ENCODE measurements around the gene PLET1.

The PLET1 gene, protein sequence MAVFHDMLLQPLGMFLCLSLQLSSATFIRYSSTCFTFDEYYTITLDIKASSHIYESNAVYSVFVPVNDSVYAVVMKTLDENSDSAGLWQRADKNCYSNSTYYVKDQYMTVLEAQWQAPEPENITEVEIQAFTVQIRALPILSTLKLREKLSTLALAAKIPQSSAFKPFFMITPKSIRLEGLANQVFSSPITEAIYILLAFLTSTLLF

DNA sequence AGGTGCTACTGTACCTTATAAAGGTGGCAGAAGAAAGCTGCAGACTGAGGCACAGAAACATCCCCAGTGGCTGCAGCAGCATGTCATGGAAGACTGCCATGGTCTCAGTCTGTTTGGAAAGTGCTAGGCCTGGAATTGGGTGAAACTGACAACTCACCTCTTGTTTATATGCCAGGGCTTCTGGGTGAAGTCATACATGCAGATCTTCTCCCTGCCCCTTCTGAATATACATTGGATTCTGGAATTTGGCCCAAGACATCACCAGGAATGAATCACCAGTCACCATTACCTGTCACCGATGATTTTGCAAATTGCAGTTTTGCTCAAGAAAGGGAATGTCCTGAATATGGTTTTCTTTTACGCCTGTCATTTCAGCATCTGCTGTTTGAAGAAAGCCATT lies at the start of gene PLET1:
PLET1 (minus strand) TSS at position 371 of the 400 bp plus-strand sequence; CDS start at position 100, 271 bp downstream.
- DNase-seq, result no peak

DNA sequence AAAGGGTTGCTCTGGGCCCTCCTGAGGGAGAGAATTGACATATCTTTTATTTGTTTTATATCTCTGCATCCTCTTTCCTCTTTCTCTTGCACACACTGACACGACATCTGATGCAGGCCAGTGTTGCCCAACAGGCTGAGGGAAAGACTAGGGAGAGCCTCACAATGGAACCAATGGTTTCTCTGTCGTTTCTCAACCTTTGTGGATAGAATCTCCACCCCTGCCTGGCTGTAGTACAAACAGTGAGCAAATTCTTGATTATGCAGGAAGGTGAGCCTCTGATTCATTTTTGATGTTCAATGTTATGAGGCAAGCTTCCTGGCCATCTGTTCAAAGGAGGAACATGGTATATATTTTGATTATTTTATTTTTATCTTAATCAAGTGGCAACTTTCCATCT lies 49.8 kb upstream of the PLET1 start:
- DNase-seq, result no peak

DNA sequence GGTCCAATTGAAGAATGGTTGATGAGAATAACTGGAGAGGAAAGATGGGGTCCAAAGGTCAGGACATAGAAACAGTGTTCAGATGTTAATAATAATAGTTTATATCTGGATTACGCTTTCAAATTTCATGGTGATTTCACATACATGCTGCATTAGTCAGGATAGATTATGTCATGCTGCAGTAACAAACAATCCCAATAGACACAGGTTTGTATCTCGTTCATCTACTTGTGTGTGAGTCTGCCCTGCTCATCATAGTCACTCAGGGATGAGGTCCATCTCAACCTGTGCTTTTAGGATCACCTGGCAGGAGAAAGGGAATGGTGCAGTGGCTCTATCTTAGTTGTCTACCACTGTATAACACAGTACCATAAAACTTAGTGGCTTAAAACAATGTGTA lies 48.0 kb upstream of the PLET1 start:
- no peak for DNase-seq

DNA sequence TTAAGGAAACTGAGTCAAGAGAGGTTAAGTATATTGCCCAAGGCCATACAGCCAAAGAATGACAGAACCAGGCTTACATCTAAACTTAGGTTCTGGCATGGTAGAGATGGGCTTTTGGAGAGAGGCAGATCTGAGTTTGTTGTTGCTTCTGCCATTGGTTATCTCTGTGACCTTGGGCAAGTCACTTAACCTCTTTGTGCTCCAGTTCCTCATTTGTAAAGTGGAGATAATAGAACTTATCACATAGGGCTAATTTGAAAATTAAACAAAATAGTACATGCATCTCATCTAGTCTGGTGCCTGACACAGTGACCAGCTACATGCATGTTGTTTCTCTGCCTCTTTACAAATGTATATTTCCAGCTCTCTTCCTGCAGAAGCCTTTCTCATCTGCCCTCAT lies 47.0 kb upstream of the PLET1 start:
- DNase-seq, result no peak

DNA sequence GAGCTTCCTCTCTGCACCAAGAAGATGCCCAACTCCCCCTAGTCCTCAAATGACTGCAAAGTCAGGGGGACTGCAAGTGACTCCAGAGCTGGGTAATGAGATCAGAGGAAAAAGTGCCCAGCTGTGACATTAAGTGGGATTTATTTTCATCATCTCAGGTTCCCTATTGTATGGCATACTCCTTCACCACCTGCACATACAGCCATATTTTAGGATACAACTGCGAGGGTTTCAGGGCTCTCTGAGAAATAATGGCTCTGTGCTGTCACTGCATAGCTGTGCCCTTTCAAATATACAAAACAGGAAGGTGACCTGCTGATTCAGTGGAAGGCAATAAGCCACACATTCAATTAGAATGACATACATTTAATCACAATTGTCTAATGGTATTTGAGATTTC lies 45.6 kb upstream of the PLET1 start:
- no peak for DNase-seq

DNA sequence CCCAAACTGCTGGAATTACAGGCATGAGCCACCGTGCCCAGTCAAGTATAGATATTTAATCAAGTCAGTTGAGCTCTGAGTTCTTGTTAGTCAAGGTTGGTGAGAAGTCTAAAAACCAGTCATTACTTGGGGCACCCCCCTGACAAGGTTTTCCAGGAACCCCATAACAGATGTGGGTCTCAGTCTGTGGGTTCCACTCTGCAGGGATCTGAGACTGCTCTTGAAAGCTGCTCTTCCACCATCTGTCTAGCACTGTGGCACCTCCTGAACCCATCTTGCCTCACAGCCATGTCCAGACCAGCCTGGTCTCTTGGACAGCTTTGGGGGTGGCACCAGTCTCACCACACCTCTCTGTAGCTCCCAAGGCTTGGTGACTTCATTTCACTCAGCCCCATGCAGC lies 44.3 kb upstream of the PLET1 start:
- no peak for DNase-seq

DNA sequence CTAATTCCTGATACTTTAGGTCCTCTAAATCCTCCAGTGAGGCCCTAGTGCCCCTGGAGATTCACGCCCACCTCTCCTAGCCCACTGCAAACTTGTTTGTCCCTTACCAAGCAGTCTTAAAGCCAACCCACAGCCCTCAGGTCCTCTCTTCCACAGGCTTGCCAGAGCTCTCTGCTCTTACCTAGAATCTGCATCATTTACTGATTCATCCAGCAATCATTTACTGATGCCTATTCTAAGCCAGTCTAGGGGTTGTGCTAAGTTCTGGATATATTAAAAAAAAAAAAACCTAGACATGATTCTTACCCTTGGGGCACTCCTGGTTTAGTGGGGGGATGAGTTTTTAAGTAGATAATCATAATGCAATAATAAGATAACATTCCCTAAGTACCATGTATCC lies 43.0 kb upstream of the PLET1 start:
- DNase-seq, result no peak

DNA sequence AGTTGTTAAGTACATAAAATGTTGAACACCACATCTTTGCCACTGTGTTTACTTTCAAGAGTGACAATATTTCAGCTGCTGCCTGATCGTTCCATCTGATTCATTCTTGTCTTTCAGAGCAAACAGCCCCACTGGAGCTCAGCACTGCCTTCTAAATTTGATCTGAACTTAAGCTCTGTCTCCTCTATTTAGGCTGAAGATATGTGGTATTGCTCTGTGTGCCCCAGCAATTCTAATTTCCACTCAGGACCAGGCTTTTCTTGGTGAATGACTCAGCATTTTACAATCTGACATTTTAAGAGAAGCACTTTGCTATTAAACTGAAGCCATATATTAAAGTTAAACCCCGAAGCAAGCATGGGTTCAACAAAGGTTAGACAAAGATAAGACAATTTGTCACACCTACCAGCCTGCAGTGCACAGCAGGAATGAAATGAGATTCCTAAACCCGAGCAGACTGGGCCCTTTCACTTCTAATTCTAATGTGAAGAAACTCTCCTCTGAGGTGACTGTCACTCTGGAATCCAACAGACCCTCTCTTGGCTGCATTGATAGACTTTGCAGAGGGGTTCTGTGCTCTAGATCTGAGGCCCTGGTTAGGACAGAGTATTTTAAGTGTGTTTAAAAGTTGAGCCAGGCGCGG lies 41.7 kb upstream of the PLET1 start:
- DNase-seq, result no peak

DNA sequence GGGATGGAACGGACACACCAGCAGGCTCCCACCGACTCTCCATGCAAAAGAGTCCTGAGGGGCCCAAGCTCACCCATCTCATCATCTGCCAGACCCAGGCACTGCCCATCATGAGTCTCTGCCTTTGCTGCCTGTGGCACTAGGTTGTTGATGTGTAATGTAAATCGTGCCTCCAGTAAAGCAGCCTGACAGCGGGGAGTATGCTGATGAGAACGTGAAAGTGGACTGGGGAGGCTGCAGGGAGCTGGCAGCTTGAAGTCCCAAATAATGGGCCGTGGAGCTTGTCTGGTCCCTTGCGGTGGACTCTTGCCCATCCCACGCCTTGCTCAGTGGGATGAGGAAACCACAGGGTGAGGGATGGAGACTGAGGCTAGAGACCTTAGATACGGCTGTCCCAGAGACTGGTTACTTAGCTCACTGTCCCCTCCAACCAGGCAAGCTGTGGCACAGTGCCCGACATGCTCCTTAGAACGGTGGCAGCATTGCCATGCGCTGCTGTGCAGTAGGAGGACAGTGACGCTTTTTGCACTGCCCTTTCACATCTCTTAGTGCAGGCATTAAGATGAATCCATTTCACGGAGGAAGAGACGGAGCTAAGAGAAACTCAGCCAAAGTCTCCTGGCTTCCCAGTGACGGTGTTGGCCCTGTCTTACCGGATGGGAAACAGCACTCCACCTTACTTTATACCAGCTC lies 39.6 kb upstream of the PLET1 start:
- no peak for DNase-seq

DNA sequence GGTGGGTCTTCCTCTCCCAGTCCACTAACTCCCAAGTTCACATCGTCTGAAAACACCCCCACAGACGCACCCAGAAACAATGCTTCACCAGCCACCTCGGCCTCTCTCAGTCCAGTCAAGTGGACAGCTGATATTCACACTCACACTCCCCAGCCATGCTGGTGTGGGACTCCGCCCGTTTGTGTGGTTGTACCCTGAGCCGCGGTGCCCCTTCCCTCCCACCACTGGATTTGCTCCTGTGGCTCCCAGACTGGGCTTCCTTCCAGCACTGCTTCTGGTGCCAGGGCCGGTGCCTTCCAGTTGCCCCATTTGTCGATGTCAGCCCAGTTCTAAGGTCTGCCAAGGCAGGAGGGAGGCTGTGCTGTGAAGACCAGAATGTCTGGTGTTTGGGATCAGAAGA lies 37.9 kb upstream of the PLET1 start:
- DNase-seq, result no peak

DNA sequence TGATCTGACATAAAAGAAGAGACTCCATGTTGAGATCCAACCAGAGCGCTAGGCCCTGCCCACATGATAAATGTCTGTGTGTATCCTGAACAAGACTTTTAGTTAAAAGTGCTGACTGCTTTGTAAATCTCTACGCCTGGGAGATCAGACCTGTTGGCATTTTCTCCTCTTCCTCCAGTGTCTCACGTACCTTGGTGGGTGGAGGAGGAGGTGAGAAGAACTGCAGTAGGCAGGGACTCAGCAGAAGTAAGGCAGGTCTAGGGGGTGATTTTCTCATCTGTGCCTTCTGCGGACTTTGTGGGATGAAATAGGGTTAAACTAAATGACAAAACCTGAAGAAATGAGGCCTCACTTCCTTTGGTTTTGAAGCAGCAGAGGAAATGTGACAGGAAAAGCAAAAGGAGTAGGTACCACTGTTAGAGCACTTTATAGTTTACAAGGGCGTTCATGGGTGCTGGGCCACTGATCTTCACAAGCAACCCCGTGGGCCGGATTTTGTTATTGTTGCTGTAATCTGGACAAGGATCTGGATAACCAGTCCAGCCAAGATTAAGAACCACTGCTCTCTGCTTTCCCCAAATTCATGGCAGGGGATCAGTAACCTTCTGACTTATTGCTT lies 36.7 kb upstream of the PLET1 start:
- no peak for DNase-seq

DNA sequence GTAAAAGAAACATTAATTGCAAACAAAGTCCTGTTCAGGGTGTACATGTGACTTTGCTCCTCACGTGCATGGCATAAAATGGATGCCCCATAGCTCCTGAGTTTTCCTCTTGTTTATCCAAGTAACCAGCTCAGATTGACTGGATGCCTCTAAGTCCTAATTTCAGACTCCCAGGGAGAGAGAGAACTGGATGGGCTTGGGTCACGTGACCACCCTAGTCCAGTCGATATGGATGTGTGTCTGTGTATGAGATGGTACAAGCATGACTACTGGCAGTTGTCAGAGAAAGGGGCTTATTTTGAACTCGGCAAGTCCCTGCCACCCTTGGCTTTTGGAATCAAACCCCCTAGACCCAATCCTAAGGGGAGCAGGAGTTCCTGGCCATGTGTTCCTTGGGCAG lies 35.4 kb upstream of the PLET1 start:
- DNase-seq, result no peak

DNA sequence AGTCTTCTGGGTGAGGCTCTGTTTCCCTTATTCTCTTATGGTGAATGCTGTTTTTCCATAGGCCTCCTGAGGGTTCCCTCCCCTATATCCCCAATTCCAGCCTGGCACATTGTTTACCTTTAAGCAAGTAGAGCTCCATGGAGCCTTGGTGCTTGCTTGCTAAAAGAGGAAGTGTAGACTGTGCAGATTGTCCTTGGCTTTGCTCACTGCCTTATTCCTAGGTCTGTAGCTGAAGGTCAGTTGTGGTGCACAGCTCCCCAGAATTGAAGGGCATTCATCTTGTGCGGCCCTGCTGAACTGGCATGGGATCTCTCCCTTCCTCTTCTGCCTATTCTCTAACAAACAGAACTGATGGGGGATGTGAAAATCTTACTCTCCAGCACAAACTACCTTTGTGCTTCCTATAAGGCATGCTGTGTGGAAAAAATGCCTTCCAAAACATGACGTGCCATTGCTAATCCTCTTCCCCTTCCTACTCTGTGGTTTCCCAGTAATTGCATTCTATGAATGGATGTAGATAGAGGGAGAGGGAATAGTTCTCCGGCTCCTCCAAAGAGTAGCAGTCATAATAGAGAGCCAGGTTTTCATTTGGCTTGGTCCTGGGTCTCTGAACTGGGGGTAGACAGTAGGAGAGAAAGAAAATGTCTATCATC lies 34.2 kb upstream of the PLET1 start:
- no peak for DNase-seq

DNA sequence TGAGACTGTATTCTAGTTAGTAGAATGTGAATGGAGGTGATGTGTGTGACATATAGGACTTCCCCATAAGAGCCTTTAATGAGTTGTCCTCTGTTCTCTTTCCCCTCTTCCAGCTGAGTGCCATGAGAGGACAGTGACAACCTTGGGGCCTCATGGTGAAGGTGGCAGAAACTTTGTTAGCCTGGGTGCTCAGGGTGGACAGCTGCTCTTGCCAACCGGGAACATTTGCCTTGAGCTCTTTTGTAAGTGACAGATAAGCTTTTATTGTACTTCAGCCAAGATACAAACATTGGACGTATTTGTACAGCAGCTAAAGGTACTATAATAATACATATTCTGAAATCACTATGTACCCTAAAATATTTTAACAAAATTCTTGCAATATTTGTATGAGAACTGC lies 33.0 kb upstream of the PLET1 start:
- no peak for DNase-seq

DNA sequence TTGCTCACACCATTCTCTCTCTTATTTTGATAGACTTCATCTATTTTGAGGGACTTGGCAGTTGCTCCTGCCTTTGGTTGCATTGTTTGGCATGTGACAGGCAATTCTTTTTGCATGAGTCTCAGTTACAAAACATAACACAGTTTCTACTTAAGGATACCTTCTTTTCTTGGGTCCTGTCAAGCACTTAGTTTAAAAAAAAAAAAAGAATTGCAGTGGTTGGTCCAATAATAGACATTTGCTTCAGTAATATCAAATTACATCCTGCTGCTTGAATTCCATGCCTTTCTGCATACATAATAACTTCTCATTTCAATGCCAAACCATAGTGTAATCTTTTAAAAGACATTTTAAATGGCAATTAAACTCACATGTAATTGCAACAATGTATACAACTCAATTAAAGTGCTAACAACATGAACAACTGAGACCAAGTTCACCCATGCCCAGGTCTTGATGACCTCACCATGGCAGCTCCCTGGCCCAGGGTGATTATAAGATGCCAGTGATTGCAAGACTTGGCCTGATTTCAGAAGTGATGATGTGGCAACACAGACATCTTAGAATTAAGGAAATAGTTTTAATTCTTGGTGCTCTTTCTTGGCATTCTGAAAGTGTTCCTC lies 32.2 kb upstream of the PLET1 start:
- no peak for DNase-seq

DNA sequence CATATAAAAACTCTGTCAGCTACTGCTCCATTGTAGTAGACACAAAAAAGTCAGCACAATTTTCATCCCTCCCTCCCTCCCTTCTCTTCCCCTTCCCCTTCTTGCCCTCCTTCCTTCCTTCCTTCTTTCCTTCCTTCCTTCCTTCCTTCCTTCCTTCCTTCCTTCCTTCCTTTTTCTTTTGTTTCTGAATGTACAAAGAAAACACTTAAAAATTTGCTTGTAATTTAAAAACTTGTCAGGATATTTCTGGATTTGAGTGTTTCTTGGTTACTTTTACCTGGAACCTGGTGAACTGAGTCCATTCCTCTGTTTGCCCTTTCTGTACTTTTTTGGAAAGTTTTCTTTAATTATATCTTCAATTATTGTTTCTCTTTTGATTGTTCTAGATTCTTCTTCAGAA lies 31.5 kb upstream of the PLET1 start:
- no peak for DNase-seq

DNA sequence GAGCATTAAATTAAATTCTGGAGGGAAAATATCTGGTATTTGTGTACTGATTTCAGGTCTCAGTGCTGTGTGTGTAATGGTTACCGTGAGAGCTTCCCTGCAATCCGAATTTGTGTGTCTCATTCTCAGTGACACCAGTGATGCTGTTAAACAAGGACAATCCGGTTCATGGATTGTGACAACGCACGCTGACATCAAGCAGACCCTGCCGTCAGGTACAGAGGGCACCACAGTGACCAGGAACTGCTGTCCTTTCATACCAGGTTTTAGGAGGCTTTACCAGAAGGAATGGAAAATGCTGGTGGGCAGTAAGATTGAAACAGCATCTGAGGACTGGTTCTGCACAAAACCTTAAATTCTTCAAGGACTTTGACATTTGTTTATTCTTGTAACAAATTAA lies 30.5 kb upstream of the PLET1 start:
- no peak for DNase-seq

DNA sequence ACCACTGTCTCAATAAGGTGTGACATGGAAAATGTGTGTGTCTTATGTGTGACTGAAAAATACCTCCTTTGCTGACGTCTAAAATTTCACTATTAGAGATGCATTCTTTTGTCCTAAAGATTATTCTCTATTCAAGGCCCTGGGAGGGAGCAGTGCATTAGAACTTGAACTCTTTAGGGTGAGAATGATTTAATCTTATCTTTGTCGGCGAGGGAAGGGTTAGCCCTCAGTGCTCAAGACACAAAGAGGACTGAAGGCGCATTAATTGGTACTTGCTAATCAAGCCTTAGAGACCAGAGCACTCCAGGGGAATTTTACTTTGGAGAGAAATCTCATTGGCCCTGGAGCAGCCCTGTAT lies 29.8 kb upstream of the PLET1 start:
- DNase-seq, result no peak

DNA sequence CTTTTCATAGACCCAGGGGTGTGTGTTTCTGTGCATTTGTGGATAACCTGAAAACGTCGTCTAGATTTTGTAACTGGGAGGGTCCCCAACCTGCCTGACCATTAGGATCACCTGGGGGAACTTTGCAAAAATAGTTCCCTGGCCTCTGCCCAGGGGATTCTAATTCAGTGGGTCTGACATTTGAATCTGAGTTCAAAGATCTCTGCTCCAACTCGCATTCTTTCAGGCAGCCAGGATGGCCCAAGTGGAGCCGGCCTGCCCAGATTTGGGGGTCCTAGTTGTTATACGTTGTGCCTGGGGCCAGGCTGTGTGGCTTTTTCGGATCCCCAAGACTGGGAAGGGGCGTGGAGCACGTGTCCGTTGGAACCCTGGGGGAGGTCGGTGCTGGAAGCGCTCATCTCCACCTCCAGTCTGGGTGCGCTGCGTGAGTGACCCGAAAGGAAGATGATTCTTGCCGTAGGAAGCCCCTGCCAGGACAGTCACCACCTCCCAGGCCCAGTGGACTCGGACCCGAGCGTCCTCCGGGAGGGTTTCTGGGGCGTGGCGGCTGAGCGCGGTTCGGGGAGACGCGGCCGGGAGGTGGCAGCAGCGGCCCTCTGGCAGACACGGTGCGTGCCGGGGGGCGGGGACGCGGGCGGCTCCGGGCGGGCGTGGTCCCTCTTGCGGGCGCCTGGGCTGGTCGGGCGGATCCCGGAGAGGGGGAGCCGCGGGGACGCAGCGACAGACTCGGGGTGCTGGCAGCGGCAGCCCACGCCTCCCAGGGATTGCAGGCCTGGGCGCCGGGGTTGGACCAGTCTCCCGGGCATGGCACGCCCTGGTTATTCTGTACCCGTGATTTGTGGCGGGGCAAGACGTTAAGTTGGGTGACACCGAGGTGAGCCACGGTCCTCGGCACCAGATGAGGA lies 29.2 kb upstream of the PLET1 start:
- DNase-seq, result peak; percentile 78 to 84

DNA sequence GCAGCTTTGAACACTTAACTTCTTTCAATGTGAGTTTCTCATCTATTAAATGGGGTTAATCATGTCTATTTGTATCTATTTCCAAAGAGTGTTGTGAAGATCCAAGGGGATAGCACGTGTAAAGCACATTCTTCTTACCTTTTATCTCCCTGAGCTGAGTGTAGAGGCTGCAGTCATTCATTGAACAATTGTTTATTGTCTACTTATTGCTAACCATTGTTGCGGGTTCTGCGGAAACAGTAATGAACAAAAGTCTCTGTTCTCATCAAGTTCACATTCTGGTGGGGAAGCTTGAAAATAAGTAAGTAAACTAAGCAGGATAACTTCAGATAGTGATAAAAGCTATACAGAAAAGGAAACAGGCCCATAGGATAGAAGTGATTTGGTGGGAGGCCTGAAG lies 27.4 kb upstream of the PLET1 start:
- no peak for DNase-seq

DNA sequence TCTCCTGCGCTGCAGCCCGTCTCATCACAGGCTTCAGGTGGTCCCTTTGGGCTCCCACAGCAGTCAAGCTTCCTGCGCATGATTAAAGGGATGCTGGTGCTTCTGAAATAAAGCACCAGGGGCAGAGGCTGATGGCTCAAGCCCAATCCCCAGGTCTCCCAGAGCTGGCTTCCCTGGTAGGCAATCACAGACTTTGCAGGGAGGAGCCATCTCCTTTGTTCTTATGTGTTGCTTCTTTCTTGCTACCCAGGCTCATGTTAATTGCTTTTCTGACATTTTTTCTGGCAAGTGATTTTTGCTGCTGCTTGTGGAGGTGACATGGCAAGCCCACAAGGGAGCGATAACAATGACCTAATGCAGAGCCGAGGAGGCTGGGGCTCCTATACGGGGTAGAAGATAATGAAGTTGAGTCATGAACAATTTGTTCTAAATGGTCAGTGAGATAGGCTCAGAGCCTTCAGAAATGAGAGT lies 25.2 kb upstream of the PLET1 start:
- no peak for DNase-seq

DNA sequence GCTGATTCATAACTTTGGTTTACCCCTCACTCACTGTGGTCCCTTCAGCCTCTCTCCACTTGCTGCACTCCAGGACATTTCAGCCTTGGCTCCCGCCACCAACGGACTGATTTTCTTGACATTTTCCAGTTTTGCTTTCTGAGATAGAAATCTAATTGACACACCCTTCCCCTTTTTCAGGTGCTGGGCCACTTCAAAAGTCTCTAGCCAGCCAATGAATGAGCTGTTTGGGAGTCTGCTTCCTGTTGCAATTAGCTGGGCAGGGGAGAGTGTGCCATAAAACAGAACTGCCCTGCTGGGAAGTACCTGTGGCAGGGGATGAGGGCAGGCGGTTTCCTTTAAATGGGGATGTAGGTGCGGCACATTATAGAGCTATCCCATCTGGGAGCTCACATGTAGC lies 21.1 kb upstream of the PLET1 start:
- DNase-seq, result peak in 1 of 2 donors; percentile 23

Data from CD4-positive, alpha-beta T cell treated with Interferon alpha-2 for 1 hour (primary cell).